Spinal cord (tissue), 10 donors: ENCODE measurements around the gene YRDC. TPM values are rescaled to one million over a fixed set of nuclear protein-coding genes. Genes with fewer than 3 reads are reported as not detected.
"Not testable (repeated sequence)": the region's sequence is repeated elsewhere in the genome, so short reads cannot be mapped to it uniquely, and the experiment has no call there.

ENCODE experiments used
- DNase-seq, 6 donors: peaks; one replicate each; pipeline versions ENCODE4 v3.0.0 to v3.0.0-alpha.2; 2013 to 2015; ENCODE audit warnings: low spot score in 6 of 6, low read depth in 4 of 6
- H3K27ac ChIP-seq: one replicate; pipeline ENCODE4 v1.5.1; 2013; ENCODE audit warnings: low read depth, low read length, control low read depth
- H3K27me3 ChIP-seq: one replicate; pipeline ENCODE4 v1.6.1; 2013; ENCODE audit warnings: low read length; ENCODE audit not compliant: control insufficient read depth, insufficient read depth
- H3K36me3 ChIP-seq: one replicate; pipeline ENCODE4 v1.6.1; 2013; ENCODE audit warnings: low read length; ENCODE audit not compliant: control insufficient read depth, insufficient read depth
- H3K4me1 ChIP-seq: one replicate; pipeline ENCODE4 v1.6.1; 2013; ENCODE audit warnings: low read length; ENCODE audit not compliant: control insufficient read depth, insufficient read depth
- H3K4me3 ChIP-seq: one replicate; pipeline ENCODE4 v1.5.1; 2013; ENCODE audit warnings: low read depth, low read length, control low read depth
- H3K9me3 ChIP-seq: one replicate; pipeline ENCODE4 v1.6.1; 2013; ENCODE audit warnings: low read length; ENCODE audit not compliant: control insufficient read depth, insufficient read depth
- WGBS: methylation state at CpG from one replicate; pipeline ENCODE4 v1.1.5; 2013; ENCODE audit warnings: missing lambda C conversion rate; ENCODE audit not compliant: insufficient coverage; 5-methylcytosine and 5-hydroxymethylcytosine counted together
- polyA plus RNA-seq, 2 donors: library from polyadenylated mRNA; unstranded; fragments of 120-200 nt; gene quantifications; one replicate each; pipeline ENCODE4 v1.2.1, GENCODE V29; 2013; ENCODE audit not compliant: insufficient read length in 2 of 2
- total RNA-seq, 2 donors: library from RNA; depleted of rRNA in 1 of 2; stranded (reverse); fragments of 120-200 nt in 1 of 2; fragments of >200 nt in 1 of 2; gene quantifications; one replicate each; pipeline versions ENCODE4 v1.2.3 to v1.2.4, GENCODE V29; 2013 to 2014
- donor health status: healthy.

The YRDC gene
- total and polyA plus RNA-seq, 4 donors: 11.6 to 17.0 (median 14.3) TPM

GRCh38 chr1:37782491-37782890 is 25.5 kb downstream of the YRDC start:
- H3K4me3 ChIP-seq: no peak overlapping the region
- no peaks in the 10 kb centered on the region for H3K9me3 ChIP-seq
- no peak for DNase-seq
- no peak overlapping the region for H3K27ac ChIP-seq
- WGBS: 76% methylated on average over 12 of the region's 17 CpGs
- no peaks in the 10 kb centered on the region for H3K4me1 ChIP-seq
- H3K27me3 ChIP-seq: peaks cover 7% of the 10 kb centered on the region
- H3K36me3 ChIP-seq: no peaks in the 10 kb centered on the region

GRCh38 chr1:37778654-37779053 is 29.4 kb downstream of the YRDC start:
- Histone ChIP-seq H3K36me3 (no peaks in the 10 kb centered on the region), H3K9me3 (no peaks in the 10 kb centered on the region), H3K4me1 (no peaks in the 10 kb centered on the region), H3K27ac (no peak overlapping the region), H3K4me3 (no peak overlapping the region), H3K27me3 (peaks cover 9% of the 10 kb centered on the region)
- no peak for DNase-seq
- WGBS: 94% methylated on average over 3 of the region's 3 CpGs

GRCh38 chr1:37776946-37777516 is 31.0 kb downstream of the YRDC start:
- 86% methylated on average over 3 of the region's 4 CpGs for WGBS
- Histone ChIP-seq H3K4me1 (no peaks in the 10 kb centered on the region), H3K36me3 (no peaks in the 10 kb centered on the region), H3K27ac (no peak overlapping the region), H3K9me3 (no peaks in the 10 kb centered on the region), H3K27me3 (peaks cover 7% of the 10 kb centered on the region), H3K4me3 (no peak overlapping the region)
- no peak for DNase-seq

GRCh38 chr1:37771440-37771839 is 36.6 kb downstream of the YRDC start:
- not testable (repeated sequence) for DNase-seq, H3K4me1 ChIP-seq, H3K27ac ChIP-seq, H3K4me3 ChIP-seq, H3K36me3 ChIP-seq, H3K9me3 ChIP-seq
- H3K27me3 ChIP-seq: peaks cover 25% of the 10 kb centered on the region

- DNase-seq: no peak
- WGBS: 0% methylated on average over 1 of the region's 2 CpGs
- Histone ChIP-seq H3K4me3 (no peak overlapping the region), H3K27me3 (peaks cover 59% of the 10 kb centered on the region), H3K4me1 (peaks cover 28% of the 10 kb centered on the region), H3K27ac (no peak overlapping the region), H3K9me3 (no peaks in the 10 kb centered on the region), H3K36me3 (no peaks in the 10 kb centered on the region)
These were observed 40.5 kb downstream of the YRDC start for GRCh38 chr1:37767488-37767887.

- Histone ChIP-seq H3K27ac (no peak overlapping the region), H3K27me3 (peaks cover 72% of the 10 kb centered on the region), H3K9me3 (no peaks in the 10 kb centered on the region), H3K4me3 (peak overlapping the region; percentile 40), H3K36me3 (peaks cover 9% of the 10 kb centered on the region), H3K4me1 (peaks cover 33% of the 10 kb centered on the region)
- DNase-seq: peak in 3 of 6 donors; percentile 23 to 86 (median 58)
- WGBS: 4% methylated on average over 21 of the region's 27 CpGs
These were observed 41.9 kb downstream of the YRDC start for GRCh38 chr1:37765916-37766664.

GRCh38 chr1:37764888-37765441 is 43.0 kb downstream of the YRDC start, which contains the start of gene EPHA10:
Gene EPHA10, minus strand, starts transcription at chr1:37765120. Its CDS starts 54 bp downstream, at chr1:37765066.
- peaks cover 10% of the 10 kb centered on the region for H3K36me3 ChIP-seq
- H3K27ac ChIP-seq: no peak within 1 kb of the TSS
- H3K4me3 ChIP-seq: peak within 1 kb of the TSS; percentile 40
- peaks cover 33% of the 10 kb centered on the region for H3K4me1 ChIP-seq
- no peaks in the 10 kb centered on the region for H3K9me3 ChIP-seq
- H3K27me3 ChIP-seq: peaks cover 76% of the 10 kb centered on the region
- WGBS: under 1% methylated on average over 31 of the region's 33 CpGs
- peak; percentile 68 to 98 (median 84) for DNase-seq

- Histone ChIP-seq H3K27ac (no peak overlapping the region), H3K27me3 (peaks cover 73% of the 10 kb centered on the region), H3K9me3 (no peaks in the 10 kb centered on the region), H3K4me3 (peak overlapping the region; percentile 40), H3K4me1 (peaks cover 33% of the 10 kb centered on the region), H3K36me3 (peaks cover 10% of the 10 kb centered on the region)
- peak in 4 of 6 donors; percentile 21 to 75 (median 54) for DNase-seq
- under 1% methylated on average over 29 of the region's 29 CpGs for WGBS
These were observed 43.6 kb downstream of the YRDC start for GRCh38 chr1:37764414-37764825.

GRCh38 chr1:37763791-37764413 is 44.1 kb downstream of the YRDC start:
- H3K36me3 ChIP-seq: peaks cover 10% of the 10 kb centered on the region
- no peak overlapping the region for H3K27ac ChIP-seq
- 10% methylated on average over 24 of the region's 25 CpGs for WGBS
- H3K9me3 ChIP-seq: no peaks in the 10 kb centered on the region
- peak overlapping the region; percentile 40 for H3K4me3 ChIP-seq
- H3K27me3 ChIP-seq: peaks cover 69% of the 10 kb centered on the region
- DNase-seq: peak in 1 of 6 donors; percentile 63
- peaks cover 33% of the 10 kb centered on the region for H3K4me1 ChIP-seq
